Tibial nerve (tissue), 4 donors: ENCODE measurements around the gene PTH1R.

ENCODE experiments used
- EP300 ChIP-seq, 2 donors: sonication (generic); formaldehyde crosslinking; IDR thresholded peaks; one replicate each; pipeline ENCODE4 v1.6.1; 2017; ENCODE audit warnings: antibody characterized with exemption in 2 of 2, mild to moderate bottlenecking in 1 of 2
- POLR2A ChIP-seq, 2 donors: fragments of 450-650 bp; IDR thresholded peaks; one replicate each; pipeline ENCODE4 v1.6.1; 2017; ENCODE audit warnings: antibody characterized with exemption in 2 of 2, mild to moderate bottlenecking in 2 of 2, moderate library complexity in 2 of 2
- TF ChIP-seq, protein P1 (sequence below), 5 experiments: fragments of 200-600 bp in 3 of 5; fragments of 450-650 bp in 2 of 5; sonication (generic) in 3 of 5; IDR thresholded peaks; one replicate each; pipeline ENCODE4 v1.5.1; 2016 to 2019; ENCODE audit warnings: antibody characterized with exemption in 5 of 5, mild to moderate bottlenecking in 3 of 5, moderate library complexity in 2 of 5

DNA sequence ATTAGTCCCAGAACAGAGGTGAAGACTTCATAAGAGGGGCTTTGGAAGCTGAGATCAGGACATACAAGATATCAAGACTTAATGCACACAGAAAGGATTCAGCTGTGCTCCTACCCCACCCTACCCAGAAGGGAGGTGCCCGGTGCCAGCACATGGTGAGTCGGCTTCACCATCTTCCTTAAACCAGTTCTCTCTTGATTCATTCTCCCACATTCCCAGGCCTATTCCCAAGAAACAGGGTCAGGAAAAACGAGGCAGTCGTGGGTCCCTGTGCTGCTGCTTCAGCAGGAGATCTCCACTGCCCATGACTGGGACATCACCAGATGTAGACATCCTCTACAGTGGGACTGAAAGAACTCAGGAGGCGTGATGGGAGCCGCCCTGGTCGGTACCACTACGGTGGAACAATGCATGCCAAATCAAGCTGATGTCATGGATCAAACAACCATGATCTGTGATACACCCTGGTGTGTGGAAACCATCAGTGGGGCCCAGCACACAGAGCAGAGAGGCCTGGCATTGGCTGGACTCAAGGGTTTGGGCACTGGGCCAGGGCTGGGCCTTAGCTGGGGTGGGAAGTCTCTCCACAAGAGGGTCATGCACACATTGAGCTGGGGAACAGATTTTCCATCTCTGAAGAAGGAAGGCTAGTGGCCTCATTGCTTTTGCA, 57.1 kb downstream of the PTH1R start:
- TF ChIP-seq POLR2A (IDR thresholded peaks at IDR 0.05) (no peak), EP300 (IDR thresholded peaks at IDR 0.05) (no peak)
- TF ChIP-seq, protein P1, sequence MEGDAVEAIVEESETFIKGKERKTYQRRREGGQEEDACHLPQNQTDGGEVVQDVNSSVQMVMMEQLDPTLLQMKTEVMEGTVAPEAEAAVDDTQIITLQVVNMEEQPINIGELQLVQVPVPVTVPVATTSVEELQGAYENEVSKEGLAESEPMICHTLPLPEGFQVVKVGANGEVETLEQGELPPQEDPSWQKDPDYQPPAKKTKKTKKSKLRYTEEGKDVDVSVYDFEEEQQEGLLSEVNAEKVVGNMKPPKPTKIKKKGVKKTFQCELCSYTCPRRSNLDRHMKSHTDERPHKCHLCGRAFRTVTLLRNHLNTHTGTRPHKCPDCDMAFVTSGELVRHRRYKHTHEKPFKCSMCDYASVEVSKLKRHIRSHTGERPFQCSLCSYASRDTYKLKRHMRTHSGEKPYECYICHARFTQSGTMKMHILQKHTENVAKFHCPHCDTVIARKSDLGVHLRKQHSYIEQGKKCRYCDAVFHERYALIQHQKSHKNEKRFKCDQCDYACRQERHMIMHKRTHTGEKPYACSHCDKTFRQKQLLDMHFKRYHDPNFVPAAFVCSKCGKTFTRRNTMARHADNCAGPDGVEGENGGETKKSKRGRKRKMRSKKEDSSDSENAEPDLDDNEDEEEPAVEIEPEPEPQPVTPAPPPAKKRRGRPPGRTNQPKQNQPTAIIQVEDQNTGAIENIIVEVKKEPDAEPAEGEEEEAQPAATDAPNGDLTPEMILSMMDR (IDR thresholded peaks at IDR 0.05) = no peak
